ENCODE data around the gene NEK5. TPM values are rescaled to one million over a fixed set of nuclear protein-coding genes. Genes with fewer than 3 reads are reported as not detected.
"Not testable (repeated sequence)": the region's sequence is repeated elsewhere in the genome, so short reads cannot be mapped to it uniquely, and the experiment has no call there.

NEK5 gene
- total RNA-seq, 2 experiments from 2014 or later, result 0.05 TPM; not detected in 1

DNA sequence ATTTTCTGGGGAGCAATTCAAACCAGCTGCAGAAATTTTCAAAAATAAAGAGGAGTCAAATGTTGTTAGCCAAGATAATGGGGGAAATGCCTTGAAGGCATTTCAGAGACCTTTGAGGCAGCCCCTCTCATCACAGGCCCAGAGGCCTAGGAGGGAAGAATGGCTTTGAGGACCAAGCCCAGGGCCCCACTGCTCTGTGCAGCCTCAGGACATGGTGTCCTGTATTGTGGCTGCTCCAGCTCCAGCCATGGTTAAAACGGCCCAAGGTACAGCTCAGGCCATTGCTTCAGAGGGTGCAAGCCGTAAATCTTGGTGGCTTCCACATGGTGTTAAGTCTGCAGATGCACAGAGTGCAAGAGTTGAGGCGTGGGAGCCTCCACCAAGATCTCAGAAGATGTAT, 32.1 kb downstream of the NEK5 start:
- Mint-ChIP-seq H3K9me3 (no peaks in the 10 kb centered on the region), H3K27ac (no peak overlapping the region), H3K27me3 (no peaks in the 10 kb centered on the region), H3K4me3 (no peak overlapping the region), H3K36me3 (no peaks in the 10 kb centered on the region), H3K4me1 (ENCODE audit: low read depth) (no peaks in the 10 kb centered on the region)
- ChIA-PET CTCF (interaction anchor here (0.9 kb wide), 1 partner anchor 23 kb away, joined by 3 read pairs; no protein-coding TSS in a partner anchor), POLR2A (no interaction called here)
- intact Hi-C loops (cut with micrococcal nuclease), result no loop called here
- no peak for DNase-seq

DNA sequence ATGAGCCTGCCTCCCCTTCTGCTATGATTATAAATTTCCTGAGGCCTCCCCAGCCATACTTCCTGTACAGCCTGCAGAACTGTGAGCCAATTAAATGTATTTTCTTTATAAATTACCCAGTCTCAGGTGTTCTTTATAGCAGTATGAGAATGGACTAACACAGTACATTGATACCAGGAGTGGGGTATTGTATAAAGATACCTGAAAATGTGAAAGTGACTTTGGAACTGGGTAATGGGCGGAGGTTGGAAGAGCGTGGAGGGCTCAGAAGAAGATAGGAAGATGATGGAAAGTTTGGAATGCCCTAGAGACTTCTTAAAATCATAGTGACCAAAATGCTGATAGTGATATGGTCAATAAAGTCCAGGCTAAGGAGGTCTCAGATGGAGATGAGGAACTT, 32.8 kb downstream of the NEK5 start:
- H3K36me3 Mint-ChIP-seq, result no peaks in the 10 kb centered on the region
- CTCF ChIA-PET, result no interaction called here
- H3K4me3 Mint-ChIP-seq, result no peak overlapping the region
- intact Hi-C loops (cut with micrococcal nuclease), result no loop called here
- POLR2A ChIA-PET, result no interaction called here
- no peaks in the 10 kb centered on the region for H3K4me1 Mint-ChIP-seq (ENCODE audit: low read depth)
- no peaks in the 10 kb centered on the region for H3K9me3 Mint-ChIP-seq
- no peak for DNase-seq
- H3K27ac Mint-ChIP-seq, result no peak overlapping the region
- H3K27me3 Mint-ChIP-seq, result no peaks in the 10 kb centered on the region

DNA sequence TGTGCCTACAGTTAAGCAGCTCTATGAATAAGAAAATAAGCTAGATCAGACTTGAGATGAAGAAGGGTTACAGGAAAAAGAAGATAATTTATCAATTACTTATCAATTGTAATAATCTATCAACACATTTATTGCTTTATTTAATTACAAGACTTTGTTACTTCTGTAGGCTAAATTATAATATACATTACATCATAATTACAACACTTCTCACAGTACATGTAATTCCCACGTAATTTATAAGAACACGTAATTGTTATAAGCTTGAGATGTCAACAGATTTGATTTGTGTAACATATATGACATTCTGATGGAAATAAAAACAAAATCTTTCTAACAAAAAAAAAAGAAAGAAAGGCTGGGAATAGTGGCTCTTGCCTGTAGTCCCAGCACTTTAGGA, 36.8 kb downstream of the NEK5 start:
- Mint-ChIP-seq H3K27ac (no peak overlapping the region), H3K4me3 (no peak overlapping the region), H3K9me3 (no peaks in the 10 kb centered on the region), H3K4me1 (ENCODE audit: low read depth) (no peaks in the 10 kb centered on the region), H3K27me3 (no peaks in the 10 kb centered on the region), H3K36me3 (no peaks in the 10 kb centered on the region)
- intact Hi-C loops (cut with micrococcal nuclease), result no loop called here
- ChIA-PET POLR2A (no interaction called here), CTCF (no interaction called here)
- no peak for DNase-seq

DNA sequence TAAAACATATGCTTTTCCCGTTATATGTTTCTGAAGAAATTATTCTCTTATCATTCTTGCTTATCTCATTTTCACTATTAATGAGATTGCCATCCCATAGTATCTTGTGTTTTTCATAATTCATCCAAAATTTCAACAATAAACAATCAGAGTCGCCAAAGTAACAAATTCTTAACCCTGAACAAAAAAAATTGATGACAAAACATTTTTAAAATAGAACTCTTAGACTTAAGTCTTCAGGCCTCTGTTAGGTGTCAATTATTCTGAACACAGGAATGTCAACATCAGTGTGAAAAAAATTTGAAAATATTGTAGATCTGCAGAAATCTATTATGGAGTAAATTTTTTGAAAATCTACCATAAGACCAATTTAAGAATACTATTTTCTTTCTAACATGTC, 37.4 kb downstream of the NEK5 start:
- Mint-ChIP-seq H3K36me3 (no peaks in the 10 kb centered on the region), H3K9me3 (no peaks in the 10 kb centered on the region), H3K4me1 (ENCODE audit: low read depth) (no peaks in the 10 kb centered on the region), H3K27me3 (no peaks in the 10 kb centered on the region), H3K27ac (no peak overlapping the region), H3K4me3 (no peak overlapping the region)
- no peak for DNase-seq
- ChIA-PET CTCF (no interaction called here), POLR2A (no interaction called here)
- intact Hi-C loops (cut with micrococcal nuclease), result no loop called here

DNA sequence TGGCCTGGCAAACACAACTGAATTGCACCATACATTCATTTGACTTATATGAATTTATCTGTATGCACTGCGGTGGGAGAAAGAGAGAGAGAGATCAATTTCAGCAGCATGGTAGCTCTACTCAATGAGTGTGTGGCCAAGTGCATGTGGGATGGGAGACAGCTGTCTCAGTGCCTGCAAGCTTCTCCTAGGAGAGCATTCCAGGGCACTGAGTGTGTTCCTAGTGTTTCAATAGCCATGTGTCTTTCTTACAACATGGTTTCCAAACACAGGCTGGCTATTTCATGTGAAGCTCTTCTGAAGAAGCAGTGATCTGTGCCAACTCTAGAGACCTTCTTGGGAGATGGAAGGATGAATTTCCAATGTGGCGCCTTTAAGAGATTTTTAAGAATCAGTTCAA, 43.5 kb downstream of the NEK5 start:
- no peak for DNase-seq
- intact Hi-C loops (cut with micrococcal nuclease), result no loop called here

DNA sequence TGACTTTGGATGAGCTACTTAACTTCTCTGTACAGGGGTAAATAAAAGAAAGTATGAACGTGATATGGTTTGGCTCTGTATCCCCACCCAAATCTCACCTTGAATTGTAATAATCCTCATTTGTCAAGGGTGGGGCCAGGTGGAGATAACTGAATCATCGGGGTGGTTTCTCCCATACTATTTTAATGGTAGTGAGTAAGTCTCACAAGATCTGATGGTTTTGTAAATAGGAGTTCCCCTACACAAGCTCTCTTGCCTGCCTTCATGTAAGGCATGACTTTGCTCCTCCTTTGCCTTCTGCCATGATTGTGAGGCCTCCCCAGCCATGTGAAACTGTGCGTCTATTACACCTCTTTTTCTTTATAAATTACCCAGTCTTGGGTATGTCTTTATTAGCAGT, 43.9 kb downstream of the NEK5 start:
- CTCF ChIA-PET, result not testable (repeated sequence)

More for the DNA sequence above, 43.5 kb downstream of the NEK5 start:
- H3K4me1 Mint-ChIP-seq (ENCODE audit: low read depth), result no peaks in the 10 kb centered on the region
- no peak overlapping the region for H3K4me3 Mint-ChIP-seq
- no peak overlapping the region for H3K27ac Mint-ChIP-seq
- ChIA-PET CTCF (no interaction called here), POLR2A (no interaction called here)
- H3K36me3 Mint-ChIP-seq, result no peaks in the 10 kb centered on the region
- no peaks in the 10 kb centered on the region for H3K9me3 Mint-ChIP-seq
- H3K27me3 Mint-ChIP-seq, result no peaks in the 10 kb centered on the region

DNA sequence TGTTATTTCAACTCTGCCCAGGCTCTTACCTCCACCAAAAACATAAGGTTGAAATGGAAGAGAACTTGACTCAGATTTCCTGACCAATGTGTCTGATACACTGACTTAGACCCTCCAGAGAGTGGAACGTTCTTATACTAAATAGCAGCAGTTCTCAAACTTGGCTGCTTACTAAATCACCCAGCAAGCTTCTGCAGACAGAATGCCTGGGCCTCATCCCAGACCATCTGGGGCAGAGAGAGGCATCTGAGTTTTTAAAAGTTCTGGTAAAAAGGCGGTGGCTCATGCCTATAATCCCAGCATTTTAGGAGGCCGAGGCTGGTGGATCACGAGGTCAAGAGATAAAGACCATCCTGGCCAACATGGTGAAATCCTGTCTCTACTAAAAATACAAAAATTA, 46.3 kb downstream of the NEK5 start:
- H3K27me3 Mint-ChIP-seq, result no peaks in the 10 kb centered on the region
- H3K27ac Mint-ChIP-seq, result no peak overlapping the region
- no peaks in the 10 kb centered on the region for H3K36me3 Mint-ChIP-seq
- no peaks in the 10 kb centered on the region for H3K4me1 Mint-ChIP-seq (ENCODE audit: low read depth)
- H3K4me3 Mint-ChIP-seq, result no peak overlapping the region
- DNase-seq, result no peak
- H3K9me3 Mint-ChIP-seq, result no peaks in the 10 kb centered on the region
- CTCF ChIA-PET, result no interaction called here
- intact Hi-C loops (cut with micrococcal nuclease), result no loop called here
- POLR2A ChIA-PET, result no interaction called here

More for the DNA sequence above, 43.9 kb downstream of the NEK5 start:
- H3K4me3 Mint-ChIP-seq; intact Hi-C loops (cut with micrococcal nuclease); H3K36me3 Mint-ChIP-seq; DNase-seq; H3K27ac Mint-ChIP-seq; H3K27me3 Mint-ChIP-seq; H3K4me1 Mint-ChIP-seq (ENCODE audit: low read depth); POLR2A ChIA-PET; H3K9me3 Mint-ChIP-seq: not testable (repeated sequence)

DNA sequence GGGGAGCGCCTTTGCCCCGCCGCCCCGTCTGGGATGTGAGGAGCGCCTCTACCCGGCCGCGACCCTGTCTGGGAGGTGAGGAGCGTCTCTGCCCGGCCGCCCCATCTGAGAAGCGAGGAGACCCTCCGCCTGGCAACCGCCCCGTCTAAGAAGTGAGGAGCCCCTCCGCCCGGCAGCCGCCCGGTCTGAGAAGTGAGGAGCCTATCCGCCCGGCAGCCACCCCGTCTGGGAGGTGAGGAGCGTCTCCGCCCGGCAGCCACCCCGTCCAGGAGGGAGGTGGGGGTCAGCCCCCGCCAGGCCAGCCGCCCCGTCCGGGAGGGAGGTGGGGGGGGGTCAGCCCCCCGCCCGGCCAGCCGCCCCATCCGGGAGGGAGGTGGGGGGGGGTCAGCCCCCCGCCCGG, 49.0 kb downstream of the NEK5 start:
- H3K27me3 Mint-ChIP-seq; H3K36me3 Mint-ChIP-seq; DNase-seq; POLR2A ChIA-PET; H3K27ac Mint-ChIP-seq; H3K4me3 Mint-ChIP-seq; H3K4me1 Mint-ChIP-seq (ENCODE audit: low read depth); H3K9me3 Mint-ChIP-seq; CTCF ChIA-PET; intact Hi-C loops (cut with micrococcal nuclease): not testable (repeated sequence)

DNA sequence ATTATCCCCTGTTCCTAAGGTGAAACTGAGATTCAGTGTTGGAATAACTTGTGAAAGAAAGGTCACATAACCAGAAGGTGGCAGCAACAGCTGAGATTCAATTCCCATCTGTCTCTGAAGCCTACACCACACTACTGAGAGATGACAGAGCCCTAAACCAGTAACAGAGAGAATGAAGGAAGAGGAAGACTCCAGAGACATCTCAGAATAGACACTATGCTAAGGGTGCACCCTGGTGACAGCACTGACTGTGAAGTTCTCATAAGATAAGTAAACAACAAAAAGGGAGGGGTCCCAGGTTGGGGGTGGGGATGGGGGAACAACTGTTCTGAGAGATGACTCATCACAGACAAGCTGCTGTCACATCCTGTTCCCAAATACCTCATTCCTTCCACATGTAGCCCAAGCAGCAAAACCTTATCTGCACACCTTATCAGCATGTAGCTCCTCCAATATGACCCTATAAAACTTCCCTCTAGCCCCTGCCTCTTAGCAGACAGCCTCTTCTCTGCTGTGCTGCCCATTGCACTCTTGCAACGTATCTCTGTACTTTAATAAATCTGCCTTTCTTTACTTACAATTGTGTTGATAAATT, 57.8 kb downstream of the NEK5 start:
- H3K9me3 Mint-ChIP-seq, result peaks cover 26% of the 10 kb centered on the region
- peaks cover 8% of the 10 kb centered on the region for H3K36me3 Mint-ChIP-seq
- ChIA-PET POLR2A (interaction anchor here (0.5 kb wide), 1 partner anchor 84 kb away, joined by 3 read pairs; no protein-coding TSS in a partner anchor), CTCF (no interaction called here)
- intact Hi-C loops (cut with micrococcal nuclease), result loop anchor here (1.0 kb wide), 1 partner anchor 56 kb away; no protein-coding TSS in a partner anchor
- H3K4me3 Mint-ChIP-seq, result no peak overlapping the region
- H3K27me3 Mint-ChIP-seq, result peaks cover 19% of the 10 kb centered on the region
- H3K4me1 Mint-ChIP-seq (ENCODE audit: low read depth), result peaks cover 8% of the 10 kb centered on the region
- DNase-seq, result peak; percentile 53
- H3K27ac Mint-ChIP-seq, result no peak overlapping the region

DNA sequence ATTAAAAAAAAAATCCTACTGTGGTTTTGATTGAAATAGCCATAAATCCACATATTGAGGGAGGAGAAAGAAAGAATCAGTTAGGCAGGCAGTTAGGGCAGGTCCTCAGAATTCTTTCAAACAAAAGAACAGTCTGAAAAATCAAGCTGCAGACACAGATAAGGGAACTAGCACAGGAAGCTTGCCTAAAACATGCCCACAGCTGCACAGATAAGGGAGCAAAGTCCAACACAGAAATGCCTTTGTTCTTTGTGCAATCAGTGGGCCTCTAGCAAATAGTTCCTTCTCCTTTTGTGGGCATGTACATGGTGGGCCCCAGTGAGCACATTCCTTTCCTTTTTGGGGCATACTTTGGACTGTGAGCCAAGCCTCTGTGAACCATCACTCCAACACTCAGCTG, 61.6 kb downstream of the NEK5 start:
- Mint-ChIP-seq H3K4me3 (no peak overlapping the region), H3K9me3 (peaks cover 37% of the 10 kb centered on the region), H3K4me1 (ENCODE audit: low read depth) (peaks cover 8% of the 10 kb centered on the region), H3K36me3 (peaks cover 8% of the 10 kb centered on the region), H3K27me3 (peaks cover 18% of the 10 kb centered on the region), H3K27ac (no peak overlapping the region)
- no peak for DNase-seq
- POLR2A ChIA-PET, result no interaction called here
- intact Hi-C loops (cut with micrococcal nuclease), result no loop called here
- CTCF ChIA-PET, result interaction anchor here (1.5 kb wide), 1 partner anchor 60 kb away, joined by 4 read pairs; no protein-coding TSS in a partner anchor

DNA sequence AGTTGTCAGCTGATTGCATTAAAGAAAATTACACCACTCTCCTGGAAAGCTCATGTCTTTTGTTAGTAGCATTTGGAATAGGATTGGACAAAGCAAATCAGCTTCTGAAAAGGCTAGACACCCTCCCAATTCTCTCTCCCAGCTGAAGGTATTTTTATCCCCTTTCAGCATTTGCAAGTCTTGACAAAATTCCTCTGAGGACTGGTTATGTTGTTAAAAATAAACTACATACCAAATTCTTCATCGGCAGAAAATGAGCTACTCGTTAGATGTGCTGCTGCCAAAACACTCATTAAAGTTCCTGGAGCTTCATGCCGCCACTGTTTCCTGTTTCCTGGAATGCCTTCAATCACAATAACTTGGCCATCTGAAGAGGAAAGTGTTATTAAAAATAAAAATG, 67.3 kb downstream of the NEK5 start:
- Mint-ChIP-seq H3K9me3 (peaks cover 26% of the 10 kb centered on the region), H3K4me3 (no peak overlapping the region), H3K27ac (no peak overlapping the region), H3K27me3 (no peaks in the 10 kb centered on the region), H3K4me1 (ENCODE audit: low read depth) (no peaks in the 10 kb centered on the region), H3K36me3 (no peaks in the 10 kb centered on the region)
- DNase-seq, result no peak
- ChIA-PET POLR2A (no interaction called here), CTCF (interaction anchor here (0.9 kb wide), 1 partner anchor 66 kb away, joined by 3 read pairs; no protein-coding TSS in a partner anchor)
- intact Hi-C loops (cut with micrococcal nuclease), result no loop called here

DNA sequence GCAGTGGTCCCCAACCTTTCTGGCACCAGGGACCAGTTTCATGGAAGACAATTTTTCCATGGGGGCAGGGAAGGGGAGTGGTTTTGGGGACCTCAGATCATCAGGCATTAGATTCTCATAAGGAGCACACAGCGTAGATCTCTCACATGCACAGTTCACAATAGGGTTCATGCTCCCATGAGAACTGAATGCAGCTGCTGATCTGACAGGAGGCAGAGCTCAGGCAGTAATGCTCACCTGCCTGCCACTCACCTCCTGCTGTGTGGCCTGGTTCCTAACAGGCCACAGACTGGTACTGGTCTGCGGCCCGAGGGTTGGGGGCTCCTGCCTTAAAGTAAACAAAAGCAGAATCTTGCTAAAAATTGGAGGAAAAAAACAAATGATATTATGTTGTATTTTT, 67.8 kb downstream of the NEK5 start:
- H3K4me3 Mint-ChIP-seq; DNase-seq; H3K36me3 Mint-ChIP-seq; POLR2A ChIA-PET; H3K27me3 Mint-ChIP-seq; H3K4me1 Mint-ChIP-seq (ENCODE audit: low read depth); H3K27ac Mint-ChIP-seq; intact Hi-C loops (cut with micrococcal nuclease): not testable (repeated sequence)
- CTCF ChIA-PET, result interaction anchor here (0.9 kb wide), 1 partner anchor 66 kb away, joined by 3 read pairs; no protein-coding TSS in a partner anchor
- peaks cover 23% of the 10 kb centered on the region for H3K9me3 Mint-ChIP-seq

DNA sequence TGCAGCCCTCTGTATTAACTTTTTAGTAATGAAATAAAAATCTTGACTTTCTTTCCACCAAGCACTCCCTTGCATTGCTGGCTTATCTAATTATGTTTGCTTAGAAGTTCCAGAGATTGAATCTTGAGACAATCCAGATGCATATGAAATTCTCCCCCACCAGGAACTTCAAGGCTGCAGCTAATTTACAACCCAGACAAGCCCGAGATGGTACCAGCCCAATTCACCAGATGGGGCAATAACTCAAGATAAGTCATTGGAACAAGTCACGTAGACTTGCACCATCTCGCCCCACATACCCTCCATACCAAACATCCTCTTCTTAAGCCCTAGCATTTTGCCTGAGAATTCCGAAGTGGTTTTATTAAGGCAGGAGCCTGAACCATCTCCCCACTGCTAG, 75.4 kb downstream of the NEK5 start:
- intact Hi-C loops (cut with micrococcal nuclease), result no loop called here
- no peak overlapping the region for H3K27ac Mint-ChIP-seq
- CTCF ChIA-PET, result interaction anchor here (0.7 kb wide), 1 partner anchor 157 kb away, joined by 3 read pairs; no protein-coding TSS in a partner anchor
- POLR2A ChIA-PET, result no interaction called here
- no peaks in the 10 kb centered on the region for H3K4me1 Mint-ChIP-seq (ENCODE audit: low read depth)
- no peak overlapping the region for H3K4me3 Mint-ChIP-seq
- peaks cover 2% of the 10 kb centered on the region for H3K27me3 Mint-ChIP-seq
- DNase-seq, result no peak
- H3K36me3 Mint-ChIP-seq, result peaks cover 2% of the 10 kb centered on the region
- H3K9me3 Mint-ChIP-seq, result peaks cover 10% of the 10 kb centered on the region
